Stimulated activated effector memory CD8-positive, alpha-beta T cell treated with anti-CD3 and anti-CD28 coated beads, Interleukin-12 subunit alpha, Interleukin-12 subunit beta, amount 100 ng/mL, for 72 hours (primary cell): ENCODE results near the gene AP3S2.

Source experiments
- ATAC-seq: fragments of 150-1000 bp; cut with Tn5 transposase; 2 replicates; pipeline ENCODE4 v1.10.0; 2021
- DNase-seq, 2 donors: peaks; one replicate each; pipeline ENCODE4 v3.0.0; 2021 to 2022; ENCODE audit warnings: low spot score in 2 of 2
- H3K27ac Mint-ChIP-seq: one replicate; pipeline ENCODE4 v1.8.0; 2022; ENCODE audit warnings: mild to moderate bottlenecking, mixed read lengths
- H3K36me3 Mint-ChIP-seq: one replicate; pipeline ENCODE4 v1.8.0; 2022; ENCODE audit warnings: mild to moderate bottlenecking, mixed read lengths
- H3K4me1 Mint-ChIP-seq: one replicate; pipeline ENCODE4 v1.8.0; 2022; ENCODE audit warnings: mixed read lengths
- H3K4me3 Mint-ChIP-seq: one replicate; pipeline ENCODE4 v1.8.0; 2022; ENCODE audit warnings: mild to moderate bottlenecking, mixed read lengths
- H3K9me3 Mint-ChIP-seq: one replicate; pipeline ENCODE4 v1.8.0; 2022; ENCODE audit warnings: mixed read lengths

AP3S2 gene

GRCh38 chr15:89823836-89824606, 69.8 kb downstream of the AP3S2 start:
- no peak overlapping the region for H3K4me3 Mint-ChIP-seq
- no peak for ATAC-seq
- H3K27ac Mint-ChIP-seq = no peak overlapping the region
- no peaks in the 10 kb centered on the region for H3K36me3 Mint-ChIP-seq
- H3K4me1 Mint-ChIP-seq = no peaks in the 10 kb centered on the region
- DNase-seq = no peak
- H3K9me3 Mint-ChIP-seq = no peaks in the 10 kb centered on the region

- H3K36me3 Mint-ChIP-seq = no peaks in the 10 kb centered on the region
- no peak overlapping the region for H3K27ac Mint-ChIP-seq
Observed at GRCh38 chr15:89822951-89823711, 70.7 kb downstream of the AP3S2 start.

GRCh38 chr15:89822611-89822950, 71.2 kb downstream of the AP3S2 start:
- ATAC-seq = no peak
- Mint-ChIP-seq H3K4me3 (no peak overlapping the region), H3K36me3 (no peaks in the 10 kb centered on the region), H3K27ac (no peak overlapping the region), H3K4me1 (no peaks in the 10 kb centered on the region), H3K9me3 (no peaks in the 10 kb centered on the region)
- DNase-seq = no peak

More at GRCh38 chr15:89822951-89823711, 70.7 kb downstream of the AP3S2 start:
- Mint-ChIP-seq H3K9me3 (no peaks in the 10 kb centered on the region), H3K4me3 (no peak overlapping the region), H3K4me1 (no peaks in the 10 kb centered on the region)
- ATAC-seq (no peak), DNase-seq (no peak)

GRCh38 chr15:89822026-89822425, 71.8 kb downstream of the AP3S2 start:
- Mint-ChIP-seq H3K27ac (no peak overlapping the region), H3K4me1 (no peaks in the 10 kb centered on the region), H3K4me3 (no peak overlapping the region), H3K36me3 (no peaks in the 10 kb centered on the region), H3K9me3 (no peaks in the 10 kb centered on the region)
- ATAC-seq = no peak
- no peak for DNase-seq

GRCh38 chr15:89820666-89821611, 72.9 kb downstream of the AP3S2 start:
- H3K36me3 Mint-ChIP-seq = no peaks in the 10 kb centered on the region
- H3K9me3 Mint-ChIP-seq = no peaks in the 10 kb centered on the region

GRCh38 chr15:89818287-89818686, 75.5 kb downstream of the AP3S2 start:
- no peaks in the 10 kb centered on the region for H3K36me3 Mint-ChIP-seq
- no peak for DNase-seq
- H3K4me3 Mint-ChIP-seq = no peak overlapping the region
- no peak overlapping the region for H3K27ac Mint-ChIP-seq
- ATAC-seq = no peak
- H3K4me1 Mint-ChIP-seq = peaks cover 6% of the 10 kb centered on the region
- no peaks in the 10 kb centered on the region for H3K9me3 Mint-ChIP-seq

More at GRCh38 chr15:89820666-89821611, 72.9 kb downstream of the AP3S2 start:
- Mint-ChIP-seq H3K27ac (no peak overlapping the region), H3K4me3 (no peak overlapping the region), H3K4me1 (no peaks in the 10 kb centered on the region)
- no peak for DNase-seq
- ATAC-seq = peak; percentile 27

GRCh38 chr15:89817701-89818280, 76.0 kb downstream of the AP3S2 start:
- no peaks in the 10 kb centered on the region for H3K36me3 Mint-ChIP-seq
- no peaks in the 10 kb centered on the region for H3K9me3 Mint-ChIP-seq
- H3K4me1 Mint-ChIP-seq = peaks cover 6% of the 10 kb centered on the region
- DNase-seq = no peak
- H3K4me3 Mint-ChIP-seq = no peak overlapping the region
- H3K27ac Mint-ChIP-seq = no peak overlapping the region
- no peak for ATAC-seq

- peak overlapping the region; percentile 65 for H3K4me3 Mint-ChIP-seq
- DNase-seq = no peak
- H3K9me3 Mint-ChIP-seq = no peaks in the 10 kb centered on the region
- ATAC-seq = no peak
- peaks cover 6% of the 10 kb centered on the region for H3K4me1 Mint-ChIP-seq
- no peak overlapping the region for H3K27ac Mint-ChIP-seq
- H3K36me3 Mint-ChIP-seq = no peaks in the 10 kb centered on the region
Observed at GRCh38 chr15:89815769-89816168, 78.0 kb downstream of the AP3S2 start.

- no peak overlapping the region for H3K27ac Mint-ChIP-seq
- ATAC-seq = peak; percentile 9
- H3K4me3 Mint-ChIP-seq = peak overlapping the region; percentile 65
- H3K4me1 Mint-ChIP-seq = peaks cover 6% of the 10 kb centered on the region
- H3K9me3 Mint-ChIP-seq = no peaks in the 10 kb centered on the region
- no peaks in the 10 kb centered on the region for H3K36me3 Mint-ChIP-seq
- DNase-seq = no peak
Observed at GRCh38 chr15:89814112-89814742, 79.6 kb downstream of the AP3S2 start.

GRCh38 chr15:89813381-89814111, 80.2 kb downstream of the AP3S2 start:
- no peak overlapping the region for H3K27ac Mint-ChIP-seq
- peaks cover 6% of the 10 kb centered on the region for H3K4me1 Mint-ChIP-seq
- peak overlapping the region; percentile 65 for H3K4me3 Mint-ChIP-seq
- DNase-seq = no peak
- ATAC-seq = no peak
- H3K36me3 Mint-ChIP-seq = no peaks in the 10 kb centered on the region
- no peaks in the 10 kb centered on the region for H3K9me3 Mint-ChIP-seq

GRCh38 chr15:89812847-89813320, 80.9 kb downstream of the AP3S2 start:
- no peak for ATAC-seq
- no peaks in the 10 kb centered on the region for H3K36me3 Mint-ChIP-seq

GRCh38 chr15:89812011-89812846, 81.6 kb downstream of the AP3S2 start:
- peak overlapping the region; percentile 17 for H3K27ac Mint-ChIP-seq
- no peaks in the 10 kb centered on the region for H3K9me3 Mint-ChIP-seq
- no peak for ATAC-seq
- no peak overlapping the region for H3K4me3 Mint-ChIP-seq
- H3K36me3 Mint-ChIP-seq = no peaks in the 10 kb centered on the region
- peaks cover 6% of the 10 kb centered on the region for H3K4me1 Mint-ChIP-seq
- no peak for DNase-seq

More at GRCh38 chr15:89812847-89813320, 80.9 kb downstream of the AP3S2 start:
- Mint-ChIP-seq H3K4me3 (no peak overlapping the region), H3K27ac (peak overlapping the region; percentile 17), H3K9me3 (no peaks in the 10 kb centered on the region), H3K4me1 (peaks cover 6% of the 10 kb centered on the region)
- no peak for DNase-seq

GRCh38 chr15:89810837-89811236, 83.0 kb downstream of the AP3S2 start:
- Mint-ChIP-seq H3K4me3 (no peak overlapping the region), H3K36me3 (no peaks in the 10 kb centered on the region), H3K27ac (no peak overlapping the region), H3K4me1 (peaks cover 6% of the 10 kb centered on the region), H3K9me3 (no peaks in the 10 kb centered on the region)
- DNase-seq = no peak
- ATAC-seq = no peak
